Measurements from ENCODE around the gene ZNF32.
"Not testable (repeated sequence)": the region's sequence is repeated elsewhere in the genome, so short reads cannot be mapped to it uniquely, and the experiment has no call there.

ZNF32 gene

DNA sequence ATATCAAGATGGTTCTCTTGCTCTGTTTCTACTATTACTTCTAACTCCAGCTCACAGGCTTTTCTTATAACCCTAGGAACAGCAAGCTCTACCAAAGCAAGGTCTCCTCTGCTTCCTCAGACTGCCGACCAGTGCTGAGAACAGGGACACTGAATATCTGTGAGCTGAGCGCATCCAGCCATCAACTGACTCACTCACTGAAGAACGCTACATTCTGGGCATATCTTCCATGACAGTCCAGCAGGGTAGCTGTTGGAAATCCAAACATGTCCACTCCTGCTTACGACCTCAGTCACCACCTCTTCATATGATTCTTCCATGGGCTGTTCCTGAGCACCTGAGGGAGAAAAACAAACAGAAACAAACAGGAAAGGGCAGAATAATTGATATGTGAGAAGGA is 2.8 kb downstream of the ZNF32 start:
- Histone ChIP-seq H3K27ac (no peak overlapping the region), H3K4me3 (no peak overlapping the region)

DNA sequence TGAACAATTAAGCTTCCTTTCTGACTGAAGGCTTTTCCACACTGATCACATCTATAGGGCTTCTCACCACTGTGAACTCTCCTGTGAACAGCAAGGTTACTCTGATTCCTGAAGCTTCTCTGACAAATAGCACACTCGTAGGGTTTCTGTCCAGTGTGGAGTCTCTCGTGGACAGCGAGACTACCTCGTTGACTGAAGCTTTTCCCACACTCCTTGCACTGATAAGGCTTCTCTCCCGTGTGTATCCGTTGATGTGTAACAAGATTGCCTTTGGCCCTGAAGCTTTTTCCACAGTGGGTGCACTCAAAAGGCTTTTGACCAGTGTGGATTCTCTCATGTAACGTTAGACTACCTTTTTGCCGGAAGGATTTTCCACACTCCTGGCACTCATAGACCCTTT is 4.4 kb downstream of the ZNF32 start:
- no peak overlapping the region for H3K27ac ChIP-seq
- H3K4me3 ChIP-seq: no peak overlapping the region

DNA sequence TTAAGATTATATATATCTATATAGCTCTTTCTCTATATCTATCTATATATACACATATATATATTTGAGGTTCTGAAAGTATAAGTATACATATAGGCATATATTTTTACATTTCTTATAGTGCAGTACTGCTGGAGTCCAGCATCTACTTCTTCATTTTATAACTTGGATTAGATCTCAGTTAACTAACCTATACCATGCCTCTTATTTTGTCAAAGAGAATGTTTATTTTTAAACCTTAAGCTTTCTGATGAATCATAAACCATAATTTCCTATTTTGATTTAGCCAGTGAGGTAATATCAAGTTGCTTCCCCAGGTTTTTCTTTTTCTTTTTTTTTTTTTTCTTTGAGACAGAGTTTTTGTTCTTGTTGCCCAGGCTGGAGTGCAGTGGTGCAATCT is 8.1 kb downstream of the ZNF32 start:
- Histone ChIP-seq H3K27ac (no peak overlapping the region), H3K4me3 (no peak overlapping the region)

DNA sequence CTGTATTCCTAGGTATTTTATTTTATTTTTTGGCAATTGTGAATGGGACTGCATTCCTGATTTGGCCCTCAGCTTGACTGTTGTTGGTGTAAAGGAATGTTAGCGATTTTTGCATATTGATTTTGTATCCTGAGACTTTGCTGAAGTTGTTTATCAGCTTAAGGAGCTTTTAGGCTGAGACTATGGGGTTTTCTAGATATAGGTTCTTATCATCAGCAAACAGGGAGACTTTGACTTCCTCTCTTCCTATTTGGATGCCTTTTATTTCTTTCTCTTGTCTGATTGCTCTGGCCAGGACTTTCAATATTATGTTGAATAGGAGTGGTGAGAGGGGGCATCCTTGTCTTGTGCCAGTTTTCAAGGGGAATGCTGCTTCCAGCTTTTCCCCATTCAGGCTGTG is 12.9 kb downstream of the ZNF32 start:
- not testable (repeated sequence) for H3K4me3 ChIP-seq, H3K27ac ChIP-seq

DNA sequence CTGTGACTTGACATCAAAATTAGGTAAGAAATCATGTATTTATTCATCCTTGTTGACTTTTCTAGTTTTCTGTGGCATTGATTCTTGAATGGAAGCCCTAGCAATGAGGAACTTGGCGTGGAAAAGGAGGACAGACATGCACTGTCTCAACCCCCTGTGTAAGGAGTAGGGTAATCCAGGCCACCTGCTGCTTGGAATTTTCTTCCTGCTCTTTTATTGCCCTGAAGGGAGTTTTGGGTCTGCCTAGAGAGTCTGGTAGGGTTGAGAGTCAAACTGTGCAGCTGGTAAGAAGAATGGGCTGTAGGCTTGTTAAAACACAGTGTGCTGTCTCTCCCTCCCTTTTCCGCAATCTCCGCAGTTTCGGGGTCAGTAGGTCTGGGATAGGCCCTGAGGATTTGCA is 19.7 kb downstream of the ZNF32 start:
- no peak overlapping the region for H3K4me3 ChIP-seq
- no peak overlapping the region for H3K27ac ChIP-seq

DNA sequence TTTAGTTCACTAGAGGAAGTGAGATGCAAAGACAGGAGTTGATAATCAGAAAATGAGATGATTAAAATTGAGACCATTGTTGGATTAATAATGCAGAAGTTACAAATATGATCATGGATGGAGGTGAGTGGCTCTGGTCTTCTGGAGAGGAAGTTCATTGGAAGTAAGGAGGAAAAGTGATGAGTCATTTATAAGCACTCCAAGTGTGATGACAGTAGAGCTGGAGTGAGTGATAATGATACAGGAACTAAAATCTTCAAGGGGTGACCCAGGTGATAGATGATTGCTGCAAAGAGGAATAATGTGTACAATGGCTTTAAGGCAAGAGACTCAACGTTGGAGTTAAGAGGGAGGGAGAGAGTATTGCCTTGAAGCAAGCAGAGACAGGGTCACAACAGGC is 20.7 kb downstream of the ZNF32 start:
- no peak overlapping the region for H3K4me3 ChIP-seq

DNA sequence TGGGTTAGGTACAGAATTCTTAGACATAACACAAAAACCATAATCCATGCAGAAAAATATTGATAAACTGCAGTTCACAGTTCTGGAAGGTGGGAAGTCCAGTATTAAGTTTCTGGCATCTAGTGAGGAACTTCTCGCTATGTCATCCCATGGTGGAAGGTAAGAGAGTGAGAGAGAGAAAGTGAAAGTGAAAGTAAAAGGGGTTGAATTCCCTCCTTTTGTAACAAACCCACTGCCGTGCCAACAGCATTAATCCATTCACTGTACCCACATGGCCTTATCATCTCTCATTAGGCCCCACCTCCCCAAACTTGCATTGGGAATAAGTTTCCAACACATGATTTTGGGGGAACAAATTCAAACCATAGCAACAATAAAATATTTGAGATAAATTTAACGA is 25.3 kb downstream of the ZNF32 start:
- Histone ChIP-seq H3K4me3 (no peak overlapping the region), H3K27ac (no peak overlapping the region)

More for the DNA sequence above, 20.7 kb downstream of the ZNF32 start:
- H3K27ac ChIP-seq: no peak overlapping the region

DNA sequence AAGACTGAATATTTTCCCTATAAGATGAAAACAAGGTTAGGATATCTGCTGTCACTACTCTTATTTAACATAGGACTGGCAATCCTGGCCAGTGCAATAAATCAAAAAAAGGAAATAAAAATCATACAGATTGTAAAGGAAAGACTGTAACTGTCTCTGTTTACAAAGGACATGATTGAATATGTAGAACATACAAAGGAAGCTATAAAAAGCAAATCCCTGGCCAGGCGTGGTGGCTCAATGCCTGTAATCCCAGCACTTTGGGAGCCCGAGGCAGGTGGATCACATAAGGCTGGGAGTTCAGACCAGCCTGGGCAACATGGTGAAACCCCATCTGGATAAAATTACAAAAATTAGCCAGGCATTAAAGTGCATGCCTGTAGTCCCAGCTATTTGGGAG is 26.6 kb downstream of the ZNF32 start:
- no peak overlapping the region for H3K4me3 ChIP-seq
- H3K27ac ChIP-seq: no peak overlapping the region

DNA sequence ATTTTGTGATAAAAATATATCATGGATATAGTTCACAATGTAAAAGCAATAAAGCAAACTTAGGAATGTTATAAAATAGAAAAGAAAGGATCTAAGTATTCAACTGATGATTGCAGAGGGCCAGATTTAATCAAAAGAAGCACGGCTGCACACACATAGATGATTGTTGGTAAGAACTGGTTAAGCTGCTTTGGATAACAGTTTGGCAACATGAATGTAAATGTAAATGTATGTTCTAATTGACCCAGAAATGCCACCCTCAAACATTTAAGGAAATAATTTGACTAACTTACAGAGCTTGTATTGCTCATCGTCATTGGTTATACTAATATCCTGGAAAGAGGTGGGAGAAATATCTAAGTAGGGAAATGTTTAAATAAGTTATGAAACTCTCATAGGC is 29.3 kb downstream of the ZNF32 start:
- H3K4me3 ChIP-seq: no peak overlapping the region
- H3K27ac ChIP-seq: no peak overlapping the region

DNA sequence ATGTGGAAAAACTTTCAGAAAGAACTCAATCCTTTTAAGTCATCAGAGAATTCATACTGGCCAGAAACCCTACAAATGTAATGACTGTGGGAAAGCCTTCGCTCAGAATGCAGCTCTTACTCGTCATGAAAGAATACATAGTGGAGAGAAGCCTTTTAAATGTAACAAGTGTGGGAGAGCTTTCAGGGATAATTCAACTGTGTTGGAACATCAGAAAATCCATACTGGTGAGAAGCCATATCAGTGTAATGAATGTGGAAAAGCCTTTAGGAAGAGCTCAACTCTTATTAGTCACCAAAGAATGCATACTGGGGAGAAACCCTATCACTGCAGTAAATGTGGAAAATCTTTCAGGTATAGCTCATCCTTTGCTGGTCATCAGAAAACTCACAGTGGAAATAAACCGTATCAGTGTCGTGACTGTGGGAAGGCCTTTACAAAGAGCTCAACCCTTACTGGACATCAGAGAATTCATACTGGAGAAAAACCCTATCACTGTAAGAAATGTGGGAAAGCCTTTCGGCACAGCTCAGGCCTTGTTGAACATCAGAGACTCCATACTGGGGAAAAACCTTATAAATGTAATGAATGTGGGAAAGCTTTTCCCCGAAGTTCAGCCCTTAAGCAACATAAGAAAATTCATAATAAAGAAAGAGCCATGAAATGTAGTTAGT is 31.8 kb downstream of the ZNF32 start:
- Histone ChIP-seq H3K4me3 (no peak overlapping the region), H3K27ac (no peak overlapping the region)

DNA sequence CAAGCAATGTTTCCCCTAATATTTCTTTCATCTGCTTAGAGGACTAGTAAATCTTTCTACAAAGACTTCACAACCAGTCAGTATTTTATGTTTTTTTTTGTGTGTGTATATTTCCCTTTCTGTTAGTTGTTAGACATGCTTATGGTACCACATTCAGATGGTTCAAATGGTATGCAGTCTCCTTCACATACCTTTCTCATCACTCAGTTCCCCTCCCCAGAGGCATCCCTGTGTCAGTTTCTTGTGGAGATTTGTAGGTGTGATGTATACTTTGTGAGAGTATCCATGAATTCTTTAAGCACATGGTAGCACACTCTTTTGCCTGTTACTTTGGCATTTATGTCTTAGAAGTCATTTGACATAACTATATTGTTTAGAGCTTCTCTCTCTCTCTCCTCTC is 38.0 kb downstream of the ZNF32 start:
- Histone ChIP-seq H3K4me3 (no peak overlapping the region), H3K27ac (no peak overlapping the region)

DNA sequence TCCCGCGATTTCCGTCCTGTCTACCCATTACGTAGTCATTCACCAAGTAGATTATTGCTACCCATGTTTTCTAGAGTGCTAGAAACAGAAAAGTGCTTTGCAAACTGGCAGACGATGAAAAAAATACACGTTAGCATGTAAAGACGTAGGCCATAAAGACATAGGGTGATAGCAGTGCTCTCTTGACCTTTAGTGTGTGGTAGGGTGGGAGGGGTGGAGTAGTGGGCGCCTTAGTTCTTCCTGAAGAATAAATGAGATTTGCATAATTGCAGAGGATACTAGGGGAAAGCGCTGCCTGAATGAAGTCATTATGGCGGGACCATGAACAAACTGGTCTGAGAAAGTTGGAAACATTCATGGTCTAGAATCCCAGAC is 41.5 kb downstream of the ZNF32 start:
- peak overlapping the region in 5 of 7 experiments; percentile 64 to 97 (median 84) for H3K4me3 ChIP-seq
- peak overlapping the region in 3 of 21 experiments; percentile 68 to 83 (median 69) for H3K27ac ChIP-seq

DNA sequence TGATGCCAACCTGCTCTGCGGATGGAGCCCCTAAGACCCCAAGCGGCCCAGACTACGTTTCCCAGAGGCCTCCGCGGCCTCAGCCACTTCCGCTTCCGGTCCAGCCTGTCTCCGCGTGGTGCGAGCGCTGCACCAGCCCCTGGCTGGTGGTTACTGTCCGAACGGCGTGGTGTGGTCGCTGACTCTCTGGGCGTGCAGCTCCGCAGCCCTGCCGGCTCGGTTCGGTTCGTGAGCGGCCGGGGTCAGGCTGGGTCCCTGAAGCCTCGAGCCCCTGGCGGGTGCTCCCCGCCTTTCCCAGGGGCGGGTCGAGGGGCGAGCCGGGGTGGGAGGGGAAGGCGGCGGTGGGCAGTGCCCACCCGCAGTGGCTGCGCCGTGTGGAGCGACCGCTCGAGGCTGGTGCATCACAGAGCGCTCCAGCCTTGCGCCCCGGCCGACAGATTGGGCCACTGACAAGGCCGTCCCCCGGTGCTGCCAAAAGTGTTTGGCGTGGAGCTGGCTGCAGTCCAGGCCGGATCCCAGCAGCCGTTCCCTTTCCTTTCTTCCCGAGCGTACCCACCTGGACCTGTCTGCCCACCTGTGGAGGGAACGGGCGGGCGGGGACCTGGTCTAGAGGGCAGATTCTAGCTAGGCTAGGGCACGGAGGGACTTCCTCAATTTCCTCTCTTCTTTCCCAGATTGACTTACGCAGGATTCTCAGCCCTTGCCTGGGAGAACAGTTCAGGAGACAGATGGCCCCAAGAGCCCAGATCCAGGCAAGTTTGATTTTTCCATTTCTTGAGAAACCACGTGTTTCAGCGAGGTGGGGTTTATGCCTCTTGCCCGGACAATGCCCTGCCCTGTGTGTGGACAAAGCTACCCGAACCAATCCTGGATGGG is 42.1 kb downstream of the ZNF32 start, which contains the start of gene ZNF485:
Gene ZNF485 (plus strand): TSS at position 116 of the 876 bp plus-strand sequence. CDS start 613 bp downstream, at position 729.
- peak within 1 kb of the TSS; percentile 25 to 89 (median 71) for H3K27ac ChIP-seq
- H3K4me3 ChIP-seq: peak within 1 kb of the TSS; percentile 64 to 97 (median 80)

DNA sequence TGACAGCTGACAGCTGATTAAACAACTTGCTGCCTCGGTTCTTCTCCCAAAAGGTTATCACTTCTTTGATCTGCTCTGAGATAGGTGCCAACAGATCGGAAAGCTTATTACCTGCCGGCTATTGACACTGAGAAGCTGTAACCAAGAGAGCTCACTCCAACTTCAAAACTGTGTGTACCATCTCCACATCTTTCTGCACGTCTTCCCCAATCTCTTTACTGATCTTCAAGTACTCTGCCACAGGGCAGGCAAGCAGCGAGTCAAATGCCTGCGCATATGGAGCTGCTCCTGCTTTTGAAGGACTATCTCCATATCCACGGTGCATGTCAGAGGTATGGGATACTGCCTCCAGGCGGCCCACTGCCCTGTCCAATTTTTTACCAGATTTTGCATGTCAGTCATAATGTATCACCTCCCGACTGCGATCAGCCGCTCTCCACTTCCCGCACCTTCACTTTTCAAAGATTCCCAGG is 42.8 kb downstream of the ZNF32 start:
- peak overlapping the region in 8 of 21 experiments; percentile 69 to 89 (median 80) for H3K27ac ChIP-seq
- H3K4me3 ChIP-seq: peak overlapping the region; percentile 64 to 97 (median 80)

DNA sequence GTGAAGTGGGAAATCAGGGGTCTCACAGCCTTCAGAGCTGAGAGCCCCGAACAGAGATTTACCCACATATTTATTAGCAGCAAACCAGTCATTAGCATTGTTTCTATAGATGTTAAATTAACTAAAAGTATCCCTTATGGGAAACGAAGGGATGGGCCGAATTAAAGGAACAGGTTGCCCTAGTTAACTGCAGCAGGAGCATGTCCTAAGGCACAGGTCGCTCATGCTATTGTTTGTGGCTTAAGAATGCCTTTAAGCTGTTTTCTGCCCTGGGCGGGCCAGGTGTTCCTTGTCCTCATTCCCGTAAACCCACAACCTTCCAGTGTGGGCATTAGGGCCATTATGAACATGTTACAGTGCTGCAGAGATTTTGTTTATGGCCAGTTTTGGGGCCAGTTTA is 47.1 kb downstream of the ZNF32 start:
- not testable (repeated sequence) for H3K27ac ChIP-seq, H3K4me3 ChIP-seq

DNA sequence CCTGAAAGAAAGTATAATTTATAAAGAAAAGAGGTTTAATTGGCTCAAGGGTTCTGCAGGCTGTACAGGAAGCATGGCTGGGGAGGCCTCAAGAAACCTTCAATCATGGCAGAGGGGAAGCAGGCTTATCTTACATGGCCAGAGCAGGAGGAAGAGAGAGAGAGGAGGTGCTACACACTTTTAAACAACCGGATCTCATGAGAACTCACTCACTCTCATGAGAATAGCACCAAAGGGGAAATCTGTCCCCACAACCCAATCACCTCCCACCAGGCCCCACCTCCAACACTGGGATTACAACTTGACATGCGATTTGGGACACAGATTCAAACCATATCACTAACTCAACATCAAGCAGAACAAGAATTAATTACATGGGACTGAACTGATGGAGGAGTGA is 49.3 kb downstream of the ZNF32 start:
- H3K27ac ChIP-seq: no peak overlapping the region
- no peak overlapping the region for H3K4me3 ChIP-seq

DNA sequence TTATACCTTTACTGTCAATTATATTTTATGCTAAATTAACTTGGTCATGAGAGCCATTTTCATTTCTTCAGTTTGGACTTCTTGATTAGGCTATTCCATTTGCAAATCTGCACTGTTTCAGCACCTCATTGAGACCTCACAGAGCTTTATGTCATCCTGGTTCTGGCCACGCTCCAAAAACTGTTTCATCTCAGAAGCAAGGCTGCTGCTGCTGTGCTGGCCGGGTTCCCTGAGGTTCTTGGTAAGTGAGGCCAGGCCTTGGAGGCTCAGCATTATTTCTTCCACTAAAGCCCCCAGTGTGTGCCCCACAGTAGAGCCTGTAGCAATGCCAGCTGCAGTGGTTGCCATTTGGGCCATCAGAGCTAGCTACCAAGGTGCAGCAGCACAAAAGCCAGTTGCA is 50.2 kb downstream of the ZNF32 start:
- Histone ChIP-seq H3K4me3 (no peak overlapping the region), H3K27ac (no peak overlapping the region)

DNA sequence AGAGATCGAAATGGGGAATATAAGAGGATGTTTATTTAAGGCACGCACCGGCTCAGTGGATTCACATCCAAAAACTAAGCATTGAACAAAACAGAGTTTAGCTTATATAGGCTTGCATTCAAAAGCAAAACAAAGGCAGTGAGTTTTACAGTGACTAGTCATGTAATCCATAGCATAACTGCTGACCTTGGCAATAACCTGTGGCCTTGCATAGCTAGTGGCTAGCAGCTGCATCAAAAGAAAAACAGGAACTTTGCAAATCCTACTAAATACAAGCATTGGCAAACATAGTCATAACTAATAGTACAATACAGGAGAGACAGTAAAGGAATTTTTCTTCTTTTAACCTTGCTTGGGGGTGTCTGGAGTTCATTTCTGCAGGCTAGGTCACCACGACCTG is 52.1 kb downstream of the ZNF32 start:
- H3K4me3 ChIP-seq: no peak overlapping the region
- H3K27ac ChIP-seq: peak overlapping the region in 1 of 21 experiments; percentile 80

DNA sequence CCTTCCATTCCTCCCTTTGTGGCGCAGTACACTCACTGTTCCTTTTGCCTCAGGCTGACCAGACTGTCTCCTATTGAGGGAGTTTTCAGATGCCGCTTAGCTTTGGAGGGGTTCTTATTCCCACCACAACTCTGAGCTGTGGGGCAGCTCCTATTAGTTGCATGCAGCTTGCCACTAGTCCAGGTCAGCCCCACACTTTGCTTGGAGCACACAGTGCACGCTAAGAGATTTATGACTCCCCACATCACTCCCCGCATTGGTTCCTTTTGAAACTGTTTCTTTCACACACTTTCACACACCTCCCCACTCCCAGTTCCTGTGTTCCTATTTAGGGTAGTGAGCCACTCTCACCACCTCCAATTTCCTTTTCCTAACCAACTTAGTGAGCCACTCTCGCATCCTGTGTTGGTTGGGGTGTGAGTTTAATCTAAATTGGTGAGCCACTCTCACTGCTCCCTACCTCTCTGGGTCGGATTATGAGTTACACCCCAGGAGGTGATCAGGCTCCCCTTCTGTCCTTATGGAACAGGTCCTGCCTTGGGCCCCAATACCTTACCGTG is 52.9 kb downstream of the ZNF32 start:
- no peak overlapping the region for H3K4me3 ChIP-seq
- peak overlapping the region in 2 of 21 experiments; percentile 10 to 80 for H3K27ac ChIP-seq

DNA sequence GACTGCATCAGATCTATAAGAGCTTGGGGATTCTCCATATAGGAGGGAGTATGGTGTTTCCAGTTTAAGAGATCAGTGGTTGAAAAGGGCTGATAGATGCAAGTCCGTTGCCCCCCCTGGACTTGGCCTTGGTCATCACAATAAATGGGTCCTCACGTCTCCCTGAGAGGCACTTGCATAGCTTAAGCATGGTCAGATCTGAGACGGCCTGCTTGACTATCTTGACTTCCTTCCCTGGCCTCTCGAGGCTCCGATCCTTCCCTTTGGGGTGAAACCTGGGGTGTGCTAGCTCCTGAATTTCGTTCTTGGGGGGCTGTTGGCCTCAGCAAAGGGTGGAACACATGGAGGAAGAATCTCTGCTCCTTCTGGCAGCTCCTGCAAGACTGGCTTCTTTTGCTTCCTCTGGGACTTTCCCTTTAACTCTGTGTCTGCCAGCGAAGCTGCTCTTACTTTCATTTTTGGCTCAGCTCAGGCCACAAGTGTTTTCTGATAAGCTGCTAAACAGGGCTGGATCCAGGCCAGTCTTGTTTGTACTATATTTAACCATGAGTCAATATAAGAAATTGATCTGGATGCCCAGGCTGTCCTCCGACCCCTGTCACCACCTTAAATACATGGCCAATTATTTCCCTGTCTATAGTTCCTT is 53.6 kb downstream of the ZNF32 start:
- Histone ChIP-seq H3K4me3 (peak overlapping the region in 2 of 7 experiments; percentile 1 to 15), H3K27ac (peak overlapping the region in 3 of 21 experiments; percentile 3 to 80 (median 10))
